SU-DHL-6 (cell line): ENCODE measurements around the gene AMN1.
"Not testable (repeated sequence)": the region's sequence is repeated elsewhere in the genome, so short reads cannot be mapped to it uniquely, and the experiment has no call there.

Experiments used
- CTCF ChIP-seq: fragments of 200-600 bp; sonication (generic); IDR thresholded peaks from one replicate; pipeline ENCODE4 v1.5.1; 2017; ENCODE audit warnings: antibody characterized with exemption, mild to moderate bottlenecking, low read length, moderate library complexity; ENCODE audit not compliant: insufficient read depth, poor library complexity, severe bottlenecking
- EZH2phosphoT487 ChIP-seq: fragments of 200-600 bp; sonication (generic), shearing (Covaris generic); conservative IDR thresholded peaks from 2 replicates; pipeline ENCODE4 v1.6.1; 2018; ENCODE audit warnings: mild to moderate bottlenecking, antibody characterized with exemption, low read length, moderate library complexity, mixed read lengths

GRCh38 chr12:31733549-31734432 is 5.0 kb upstream of the AMN1 start:
- not testable (repeated sequence) for TF ChIP-seq CTCF, EZH2phosphoT487
